Tibial nerve (tissue), 4 donors: ENCODE measurements around the gene NDUFB3.
A peak's percentile ranks its signal among the peaks of the same experiment; 100 is the strongest.

ENCODE experiments used
- CTCF ChIP-seq, 5 experiments: fragments of 200-600 bp in 3 of 5; fragments of 450-650 bp in 2 of 5; sonication (generic) in 3 of 5; IDR thresholded peaks; one replicate each; pipeline ENCODE4 v1.5.1; 2016 to 2019; ENCODE audit warnings: antibody characterized with exemption in 5 of 5, mild to moderate bottlenecking in 3 of 5, moderate library complexity in 2 of 5
- EP300 ChIP-seq, 2 donors: sonication (generic); formaldehyde crosslinking; IDR thresholded peaks; one replicate each; pipeline ENCODE4 v1.6.1; 2017; ENCODE audit warnings: antibody characterized with exemption in 2 of 2, mild to moderate bottlenecking in 1 of 2
- POLR2A ChIP-seq, 2 donors: fragments of 450-650 bp; IDR thresholded peaks; one replicate each; pipeline ENCODE4 v1.6.1; 2017; ENCODE audit warnings: antibody characterized with exemption in 2 of 2, mild to moderate bottlenecking in 2 of 2, moderate library complexity in 2 of 2

GRCh38 chr2:201118121-201118960 lies 46.5 kb downstream of the NDUFB3 start:
- TF ChIP-seq CTCF (IDR thresholded peaks at IDR 0.05) (peak; percentile 25 to 73 (median 59)), EP300 (IDR thresholded peaks at IDR 0.05) (peak in 1 of 2 donors; percentile 78), POLR2A (IDR thresholded peaks at IDR 0.05) (peak; percentile 39 to 61)
